ENCODE measurements around the gene AP3B2.
A peak's percentile ranks its signal among the peaks of the same experiment; 100 is the strongest.

Gene AP3B2

GRCh38 chr15:82749951-82750830, 40.5 kb upstream of the AP3B2 start:
- H3K36me3 ChIP-seq (ENCODE audit: insufficient read depth, low read length): peaks cover 26% of the 10 kb centered on the region
- H3K27me3 ChIP-seq (ENCODE audit: insufficient read depth, low read length, poor library complexity): no peaks in the 10 kb centered on the region
- peak overlapping the region; percentile 80 for H3K27ac ChIP-seq (ENCODE audit: low read length)
- TF ChIP-seq CTCF (IDR thresholded peaks at IDR 0.05; ENCODE audit: borderline replicate concordance, extremely low read depth, low read length, poor library complexity, severe bottlenecking) (no peak), EZH2 (IDR thresholded peaks at IDR 0.05; ENCODE audit: borderline replicate concordance, low read depth, low read length, severe bottlenecking) (no peak)
- H3K4me2 ChIP-seq (ENCODE audit: insufficient read depth, low read length): peak overlapping the region; percentile 89
- DNase-seq (peak; percentile 86), ATAC-seq (ENCODE audit: insufficient read depth, low read depth) (peak; percentile 98)
- peak overlapping the region; percentile 66 for H3K9ac ChIP-seq (ENCODE audit: low read depth, low read length)
- H3K4me1 ChIP-seq (ENCODE audit: insufficient read depth, low read length): peaks cover 31% of the 10 kb centered on the region
- peaks cover 14% of the 10 kb centered on the region; the same call in 1 of the 2 replicates for H4K20me1 ChIP-seq (ENCODE audit: insufficient read depth, low read length)
- H3K79me2 ChIP-seq (ENCODE audit: insufficient read depth, low read length): peaks cover 49% of the 10 kb centered on the region
- peak overlapping the region; percentile 52 to 87 for H3K4me3 ChIP-seq (ENCODE audit: low read depth in 1 of 2, low read length in 2 of 2)
- peak overlapping the region; percentile 93 for H2AFZ ChIP-seq (ENCODE audit: low read depth, low read length)
- no peaks in the 10 kb centered on the region for H3K9me3 ChIP-seq (ENCODE audit: insufficient read depth, low read length, severe bottlenecking)

- Histone ChIP-seq H4K20me1 (ENCODE audit: insufficient read depth, low read length) (peaks cover 11% of the 10 kb centered on the region; the same call in 1 of the 2 replicates), H3K4me2 (ENCODE audit: insufficient read depth, low read length) (no peak overlapping the region), H3K27ac (ENCODE audit: low read length) (no peak overlapping the region), H3K27me3 (ENCODE audit: insufficient read depth, low read length, poor library complexity) (no peaks in the 10 kb centered on the region), H3K9ac (ENCODE audit: low read depth, low read length) (no peak overlapping the region), H3K79me2 (ENCODE audit: insufficient read depth, low read length) (peaks cover 40% of the 10 kb centered on the region), H3K9me3 (ENCODE audit: insufficient read depth, low read length, severe bottlenecking) (no peaks in the 10 kb centered on the region), H3K36me3 (ENCODE audit: insufficient read depth, low read length) (peaks cover 10% of the 10 kb centered on the region), H2AFZ (ENCODE audit: low read depth, low read length) (no peak overlapping the region), H3K4me1 (ENCODE audit: insufficient read depth, low read length) (peaks cover 31% of the 10 kb centered on the region), H3K4me3 (ENCODE audit: low read depth in 1 of 2, low read length in 2 of 2) (no peak overlapping the region)
- TF ChIP-seq CTCF (IDR thresholded peaks at IDR 0.05; ENCODE audit: borderline replicate concordance, extremely low read depth, low read length, poor library complexity, severe bottlenecking): no peak
- TF ChIP-seq EZH2 (IDR thresholded peaks at IDR 0.05; ENCODE audit: borderline replicate concordance, low read depth, low read length, severe bottlenecking): no peak
- no peak for DNase-seq
- no peak for ATAC-seq (ENCODE audit: insufficient read depth, low read depth)
Measured at GRCh38 chr15:82748315-82748714, 38.6 kb upstream of the AP3B2 start.

GRCh38 chr15:82743810-82744209, 34.1 kb upstream of the AP3B2 start:
- Histone ChIP-seq H3K4me2 (ENCODE audit: insufficient read depth, low read length) (no peak overlapping the region), H4K20me1 (ENCODE audit: insufficient read depth, low read length) (no peaks in the 10 kb centered on the region), H3K27ac (ENCODE audit: low read length) (no peak overlapping the region), H3K79me2 (ENCODE audit: insufficient read depth, low read length) (no peaks in the 10 kb centered on the region), H3K4me1 (ENCODE audit: insufficient read depth, low read length) (no peaks in the 10 kb centered on the region), H3K36me3 (ENCODE audit: insufficient read depth, low read length) (no peaks in the 10 kb centered on the region), H3K9ac (ENCODE audit: low read depth, low read length) (no peak overlapping the region), H3K4me3 (ENCODE audit: low read depth in 1 of 2, low read length in 2 of 2) (no peak overlapping the region), H2AFZ (ENCODE audit: low read depth, low read length) (no peak overlapping the region), H3K9me3 (ENCODE audit: insufficient read depth, low read length, severe bottlenecking) (no peaks in the 10 kb centered on the region), H3K27me3 (ENCODE audit: insufficient read depth, low read length, poor library complexity) (no peaks in the 10 kb centered on the region)
- no peak for DNase-seq
- ATAC-seq (ENCODE audit: insufficient read depth, low read depth): no peak
- TF ChIP-seq CTCF (IDR thresholded peaks at IDR 0.05; ENCODE audit: borderline replicate concordance, extremely low read depth, low read length, poor library complexity, severe bottlenecking) (no peak), EZH2 (IDR thresholded peaks at IDR 0.05; ENCODE audit: borderline replicate concordance, low read depth, low read length, severe bottlenecking) (no peak)
